Loucy (cell line): ENCODE measurements around the gene RPL21.
A peak's percentile ranks its signal among the peaks of the same experiment; 100 is the strongest.

Source experiments
- H2AFZ ChIP-seq: fragments of 200-600 bp; sonication (generic); 2 replicates; pipeline ENCODE4 v1.6.0; 2016; ENCODE audit warnings: antibody characterized with exemption, mild to moderate bottlenecking, low read length, moderate library complexity
- H3F3A ChIP-seq: fragments of 200-600 bp; 2 replicates; pipeline ENCODE4 v1.6.0; 2016; ENCODE audit warnings: antibody characterized with exemption, low read depth, mild to moderate bottlenecking
- H3K27me3 ChIP-seq: fragments of 200-600 bp; sonication (generic); 2 replicates; pipeline ENCODE4 v1.6.1; 2014; ENCODE audit warnings: low read length, mild to moderate bottlenecking; ENCODE audit not compliant: insufficient read depth, poor library complexity, severe bottlenecking
- H3K36me3 ChIP-seq: fragments of 200-600 bp; sonication (generic); 2 replicates; pipeline ENCODE4 v1.6.1; 2016; ENCODE audit warnings: low read length; ENCODE audit not compliant: insufficient read depth
- H3K4me1 ChIP-seq: fragments of 200-600 bp; sonication (generic); 2 replicates; pipeline ENCODE4 v1.5.1; 2014; ENCODE audit warnings: low read length, mild to moderate bottlenecking; ENCODE audit not compliant: insufficient read depth, poor library complexity, severe bottlenecking
- H3K4me2 ChIP-seq: fragments of 200-600 bp; sonication (generic); 2 replicates; pipeline ENCODE4 v1.6.0; 2014; ENCODE audit warnings: antibody characterized with exemption, low read length, low read depth, mild to moderate bottlenecking; ENCODE audit not compliant: poor library complexity, severe bottlenecking
- H3K4me3 ChIP-seq: fragments of 200-600 bp; sonication (generic); 2 replicates; pipeline ENCODE4 v1.5.1; 2014; ENCODE audit warnings: low read length, mild to moderate bottlenecking, mixed read lengths; ENCODE audit not compliant: poor library complexity, severe bottlenecking
- H3K79me2 ChIP-seq: fragments of 200-600 bp; sonication (generic); 2 replicates; pipeline ENCODE4 v1.6.1; 2014; ENCODE audit warnings: low read length; ENCODE audit not compliant: insufficient read depth
- H3K9ac ChIP-seq: fragments of 200-600 bp; sonication (generic); 2 replicates; pipeline ENCODE4 v1.6.0; 2014; ENCODE audit warnings: mild to moderate bottlenecking, low read depth, low read length, moderate library complexity; ENCODE audit not compliant: poor library complexity, severe bottlenecking
- H3K9me2 ChIP-seq: fragments of 200-600 bp; sonication (generic); replicated peaks from 2 replicates; pipeline ENCODE4 v1.6.1; 2016; ENCODE audit warnings: low read depth, low read length, mixed read lengths
- H3K9me3 ChIP-seq: fragments of 200-600 bp; sonication (generic); 2 replicates; pipeline ENCODE4 v1.6.1; 2014; ENCODE audit warnings: mild to moderate bottlenecking, antibody characterized with exemption, low read length, low read depth; ENCODE audit not compliant: insufficient read depth
- H4K20me1 ChIP-seq: fragments of 200-600 bp; sonication (generic); 2 replicates; pipeline ENCODE4 v1.6.0; 2014; ENCODE audit warnings: antibody characterized with exemption, low read length, mild to moderate bottlenecking; ENCODE audit not compliant: insufficient read depth, poor library complexity, severe bottlenecking
- CTCF ChIP-seq: fragments of 200-600 bp; sonication (generic); conservative IDR thresholded peaks from 2 replicates; pipeline ENCODE4 v1.5.1; 2014; ENCODE audit warnings: mild to moderate bottlenecking, antibody characterized with exemption, low read length
- EZH2phosphoT487 ChIP-seq: fragments of 200-600 bp; IDR thresholded peaks from 2 replicates; pipeline ENCODE4 v1.6.1; 2018; ENCODE audit warnings: antibody characterized with exemption, mild to moderate bottlenecking, moderate library complexity, borderline replicate concordance

Gene RPL21

GRCh38 chr13:27257648-27258253, 6.4 kb downstream of the RPL21 start:
- Histone ChIP-seq H3K4me1 (peaks cover 47% of the 10 kb centered on the region), H3K9me3 (no peaks in the 10 kb centered on the region), H3K9ac (no peak overlapping the region), H3K4me3 (peak overlapping the region; percentile 16), H3F3A (peaks cover 2% of the 10 kb centered on the region; the same call in 1 of the 2 replicates), H3K4me2 (peak overlapping the region; percentile 47), H3K9me2 (no peaks in the 10 kb centered on the region), H4K20me1 (peaks cover 70% of the 10 kb centered on the region), H3K27me3 (no peaks in the 10 kb centered on the region), H2AFZ (no peak overlapping the region), H3K36me3 (peaks cover 83% of the 10 kb centered on the region), H3K79me2 (peaks cover 76% of the 10 kb centered on the region)
- TF ChIP-seq CTCF (no peak), EZH2phosphoT487 (no peak)

- no peaks in the 10 kb centered on the region for H3K27me3 ChIP-seq
- no peak overlapping the region for H3K9ac ChIP-seq
- no peak overlapping the region for H2AFZ ChIP-seq
- no peaks in the 10 kb centered on the region for H3K9me2 ChIP-seq
- no peak overlapping the region for H3K4me3 ChIP-seq
- TF ChIP-seq EZH2phosphoT487 (no peak), CTCF (no peak)
- peaks cover 65% of the 10 kb centered on the region for H3K79me2 ChIP-seq
- H3K4me1 ChIP-seq, result peaks cover 37% of the 10 kb centered on the region
- peaks cover 60% of the 10 kb centered on the region for H4K20me1 ChIP-seq
- H3K36me3 ChIP-seq, result peaks cover 81% of the 10 kb centered on the region
- no peaks in the 10 kb centered on the region for H3K9me3 ChIP-seq
- H3F3A ChIP-seq, result peaks cover 2% of the 10 kb centered on the region; the same call in 1 of the 2 replicates
- H3K4me2 ChIP-seq, result peak overlapping the region; percentile 47
Observed at GRCh38 chr13:27258637-27259386, 7.5 kb downstream of the RPL21 start.

- peaks cover 50% of the 10 kb centered on the region for H4K20me1 ChIP-seq
- no peaks in the 10 kb centered on the region for H3K27me3 ChIP-seq
- H2AFZ ChIP-seq, result no peak overlapping the region
- peaks cover 71% of the 10 kb centered on the region for H3K36me3 ChIP-seq
- H3K4me3 ChIP-seq, result no peak overlapping the region
- peaks cover 2% of the 10 kb centered on the region; the same call in 1 of the 2 replicates for H3F3A ChIP-seq
- no peak for TF ChIP-seq CTCF
- no peak for TF ChIP-seq EZH2phosphoT487
- H3K4me1 ChIP-seq, result peaks cover 28% of the 10 kb centered on the region
- H3K4me2 ChIP-seq, result peak overlapping the region; percentile 47
- H3K9ac ChIP-seq, result no peak overlapping the region
- H3K9me3 ChIP-seq, result no peaks in the 10 kb centered on the region
- H3K9me2 ChIP-seq, result no peaks in the 10 kb centered on the region
- peaks cover 55% of the 10 kb centered on the region for H3K79me2 ChIP-seq
Observed at GRCh38 chr13:27259831-27260230, 8.5 kb downstream of the RPL21 start.
